Measurements from ENCODE around the gene ROR1. TPM values are rescaled to one million over a fixed set of nuclear protein-coding genes. Genes with fewer than 3 reads are reported as not detected.

ROR1 gene
- total and polyA plus RNA-seq, 2 of the 13 experiments (the other 11 are each of a cell fraction or from before 2014, with no cell fraction given) = 0.58 to 2.3 TPM

GRCh38 chr1:63874278-63874880, 100.6 kb downstream of the ROR1 start:
- DNase-seq (ENCODE audit: low spot score) (no peak), ATAC-seq (no peak), FAIRE-seq (no peak)
- Histone ChIP-seq H3K4me1 (ENCODE audit: insufficient read depth, low read length) (no peaks in the 10 kb centered on the region), H3K79me2 (ENCODE audit: insufficient read depth, low read length) (no peaks in the 10 kb centered on the region), H3K9ac (ENCODE audit: insufficient read depth, low read depth, low read length) (no peak overlapping the region), H3K27me3 (ENCODE audit: control insufficient read depth in 1 of 2, insufficient read depth in 2 of 2, low read length in 2 of 2) (no peaks in the 10 kb centered on the region), H3K4me3 (replicated peaks in 1 of 3; ENCODE audit: insufficient read depth in 1 of 3, low read depth in 2 of 3, low read length in 3 of 3) (no peak overlapping the region), H3K4me2 (ENCODE audit: low read depth, low read length) (no peak overlapping the region), H2AFZ (ENCODE audit: low read length) (no peak overlapping the region), H4K20me1 (ENCODE audit: insufficient read depth, low read length) (no peaks in the 10 kb centered on the region), H3K36me3 (replicated peaks in 1 of 2; ENCODE audit: control insufficient read depth in 1 of 2, insufficient read depth in 2 of 2, low read length in 2 of 2) (no peaks in the 10 kb centered on the region), H3K9me3 (ENCODE audit: low read length) (no peaks in the 10 kb centered on the region), H3K27ac (ENCODE audit: extremely low read length, insufficient read depth, low read length) (no peak overlapping the region)
- CTCF ChIA-PET (ENCODE audit: low intra/inter-chr PET ratio, low total read pairs) = no interaction called here
- BruUV-seq (replicated peaks) = no TSS peak
- intact Hi-C loops (cut with micrococcal nuclease; ENCODE audit: unreplicated experiment) (no loop called here), in situ Hi-C loops (cut with HindIII; ENCODE audit: extremely low pct_ligation_motif_present, low pct_unique_long_range_greater_than_20kb) (no loop called here)
- POLR2A ChIA-PET = no interaction called here
- 77% methylated on average over 1 of the region's 1 CpG for WGBS (ENCODE audit: low lambda C conversion rate)
- TF ChIP-seq ZHX1 (CRISPR knock-in tag; IDR thresholded peaks at IDR 0.05; ENCODE audit: low read depth) (no peak), ZNF468 (CRISPR knock-in tag; IDR thresholded peaks at IDR 0.05) (no peak), GLI4 (CRISPR knock-in tag; IDR thresholded peaks at IDR 0.05; ENCODE audit: borderline replicate concordance) (no peak), ZNF710 (CRISPR knock-in tag; IDR thresholded peaks at IDR 0.05; ENCODE audit: borderline replicate concordance) (no peak), TCF7 (IDR thresholded peaks at IDR 0.05; ENCODE audit: low read depth) (no peak), TARDBP (CRISPR knock-in tag; IDR thresholded peaks at IDR 0.05) (no peak), NKX3-1 (CRISPR knock-in tag; IDR thresholded peaks at IDR 0.05) (no peak), MAF1 (CRISPR knock-in tag; IDR thresholded peaks at IDR 0.05; ENCODE audit: borderline replicate concordance) (no peak), DBP (CRISPR knock-in tag; IDR thresholded peaks at IDR 0.05; ENCODE audit: not compliant biosample characterization) (no peak), ZNF616 (CRISPR knock-in tag; IDR thresholded peaks at IDR 0.05; ENCODE audit: low read depth) (no peak), RARG (CRISPR knock-in tag; IDR thresholded peaks at IDR 0.05; ENCODE audit: low read depth) (no peak), ZNF589 (CRISPR knock-in tag; conservative IDR thresholded peaks at IDR 0.05) (no peak), HNRNPUL1 (IDR thresholded peaks at IDR 0.05; ENCODE audit: low read depth, low read length) (no peak), CENPT (CRISPR knock-in tag; IDR thresholded peaks at IDR 0.05; ENCODE audit: low read depth) (no peak), ZNF33A (CRISPR knock-in tag; IDR thresholded peaks at IDR 0.05; ENCODE audit: borderline replicate concordance) (no peak), ZNF724P (CRISPR knock-in tag; IDR thresholded peaks at IDR 0.05; ENCODE audit: borderline replicate concordance) (no peak)

Measured in HepG2 (cell line).